Stimulated activated CD8-positive, alpha-beta memory T cell treated with anti-CD3 and anti-CD28 coated beads, Interleukin-4, amount 100 ng/mL, for 24 hours (primary cell): ENCODE data around the gene TRIM37.

ENCODE experiments used
- DNase-seq: peaks from one replicate; pipeline ENCODE4 v3.0.0-alpha.2; 2020; ENCODE audit warnings: low read depth

Gene TRIM37

GRCh38 chr17:58936295-58936694 is 170.4 kb downstream of the TRIM37 start:
- DNase-seq = no peak

DNA sequence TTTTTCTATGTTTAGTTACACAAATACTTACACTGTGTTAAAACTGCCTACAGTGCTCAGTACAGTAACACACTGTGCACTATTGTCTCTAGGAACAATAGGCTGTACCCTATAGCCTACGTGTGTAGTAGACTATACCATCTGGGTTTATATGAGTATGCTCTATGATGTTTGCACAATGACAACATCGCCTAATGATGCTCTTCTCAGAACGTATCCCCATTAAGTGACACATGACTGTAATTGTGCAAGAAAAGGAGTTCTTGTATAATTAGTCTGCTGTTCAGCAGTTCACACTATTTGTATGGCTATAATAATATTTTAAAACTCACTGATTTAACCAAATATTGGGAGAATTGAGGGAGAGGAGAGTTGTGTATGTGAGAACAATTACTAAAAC is 173.7 kb downstream of the TRIM37 start:
- DNase-seq = no peak
